ENCODE data around the gene APMAP. TPM values are rescaled to one million over a fixed set of nuclear protein-coding genes. Genes with fewer than 3 reads are reported as not detected.

The APMAP gene
- total RNA-seq, 4 donors from 2014 or later = 45.3 to 83.1 (median 54.1) TPM

GRCh38 chr20:24962510-24962909, 30.0 kb downstream of the APMAP start:
- no peaks in the 10 kb centered on the region for H3K9me3 ChIP-seq
- no peak for TF ChIP-seq POLR2A (IDR thresholded peaks at IDR 0.05)
- no peak for TF ChIP-seq EP300 (IDR thresholded peaks at IDR 0.05)
- no peak for TF ChIP-seq CTCF (IDR thresholded peaks at IDR 0.05)
- no peak overlapping the region for H3K4me3 ChIP-seq
- no peaks in the 10 kb centered on the region for H3K4me1 ChIP-seq
- no peaks in the 10 kb centered on the region for H3K27me3 ChIP-seq
- peaks cover 0 to 98% (median 10%) of the 10 kb centered on the region in 3 donors for H3K36me3 ChIP-seq
- WGBS, 2 donors = 83 to 94% methylated on average over 6 of the region's 6 CpGs
- no peak overlapping the region for H3K27ac ChIP-seq
- DNase-seq (ENCODE audit: low spot score in 2 of 2) = no peak

- Histone ChIP-seq H3K27ac (no peak overlapping the region), H3K4me1 (no peaks in the 10 kb centered on the region), H3K4me3 (no peak overlapping the region), H3K9me3 (no peaks in the 10 kb centered on the region), H3K36me3 (peaks cover 0 to 98% (median 10%) of the 10 kb centered on the region in 3 donors), H3K27me3 (no peaks in the 10 kb centered on the region)
- DNase-seq (ENCODE audit: low spot score in 2 of 2) = no peak
- TF ChIP-seq POLR2A (IDR thresholded peaks at IDR 0.05) (no peak), EP300 (IDR thresholded peaks at IDR 0.05) (no peak), CTCF (IDR thresholded peaks at IDR 0.05) (no peak)
- WGBS, 2 donors = 91 to 98% methylated on average over 2 of the region's 2 CpGs
Observed at GRCh38 chr20:24962182-24962492, 30.4 kb downstream of the APMAP start.

- no peaks in the 10 kb centered on the region for H3K9me3 ChIP-seq
- no peak for DNase-seq (ENCODE audit: low spot score in 2 of 2)
- H3K36me3 ChIP-seq = peaks cover 0 to 96% (median 10%) of the 10 kb centered on the region in 3 donors
- no peak overlapping the region for H3K4me3 ChIP-seq
- H3K27ac ChIP-seq = no peak overlapping the region
- H3K27me3 ChIP-seq = no peaks in the 10 kb centered on the region
- TF ChIP-seq POLR2A (IDR thresholded peaks at IDR 0.05) = no peak
- TF ChIP-seq EP300 (IDR thresholded peaks at IDR 0.05) = no peak
- TF ChIP-seq CTCF (IDR thresholded peaks at IDR 0.05) = no peak
- H3K4me1 ChIP-seq = no peaks in the 10 kb centered on the region
- 85 to 87% methylated on average over 20 of the region's 20 CpGs for WGBS, 2 donors
Observed at GRCh38 chr20:24961384-24962181, 31.0 kb downstream of the APMAP start.

- H3K27me3 ChIP-seq = no peaks in the 10 kb centered on the region
- no peak overlapping the region for H3K27ac ChIP-seq
- H3K4me1 ChIP-seq = no peaks in the 10 kb centered on the region
- H3K9me3 ChIP-seq = no peaks in the 10 kb centered on the region
- H3K4me3 ChIP-seq = no peak overlapping the region
- no peak for TF ChIP-seq POLR2A (IDR thresholded peaks at IDR 0.05)
- no peak for TF ChIP-seq CTCF (IDR thresholded peaks at IDR 0.05)
- no peak for TF ChIP-seq EP300 (IDR thresholded peaks at IDR 0.05)
- DNase-seq (ENCODE audit: low spot score in 2 of 2) = no peak
- peaks cover 0 to 96% (median 10%) of the 10 kb centered on the region in 3 donors for H3K36me3 ChIP-seq
- 85 to 89% methylated on average over 2 of the region's 2 CpGs for WGBS, 2 donors
Observed at GRCh38 chr20:24960861-24961260, 31.7 kb downstream of the APMAP start.

GRCh38 chr20:24960302-24960801, 32.2 kb downstream of the APMAP start:
- H3K4me3 ChIP-seq = no peak overlapping the region
- H3K4me1 ChIP-seq = no peaks in the 10 kb centered on the region
- H3K27me3 ChIP-seq = no peaks in the 10 kb centered on the region
- peaks cover 0 to 94% (median 10%) of the 10 kb centered on the region in 3 donors for H3K36me3 ChIP-seq
- 90 to 97% methylated on average over 10 of the region's 10 CpGs for WGBS, 2 donors
- no peak for TF ChIP-seq EP300 (IDR thresholded peaks at IDR 0.05)
- TF ChIP-seq CTCF (IDR thresholded peaks at IDR 0.05) = no peak
- TF ChIP-seq POLR2A (IDR thresholded peaks at IDR 0.05) = no peak
- no peak for DNase-seq (ENCODE audit: low spot score in 2 of 2)
- no peak overlapping the region for H3K27ac ChIP-seq
- no peaks in the 10 kb centered on the region for H3K9me3 ChIP-seq

Data from tibial nerve (tissue), 4 donors.